RWPE1 (cell line): ENCODE measurements around the gene LARGE1.

Source experiments
- CTCF ChIA-PET: fragments of 350-600 bp; sonication (Branson Sonifier 250); formaldehyde crosslinking; extraction: SDS; loops from one replicate; lab custom pipeline; 2021; lab: Yijun Ruan, JAX
- POLR2A ChIA-PET: fragments of 400-600 bp; formaldehyde crosslinking; extraction: SDS; loops from one replicate; lab custom pipeline; 2020; ENCODE audit warnings: antibody characterized with exemption; ENCODE audit not compliant: low non-redundant PET; lab: Yijun Ruan, JAX
- DNase-seq: peaks from one replicate; pipeline ENCODE4 v3.0.0; 2012; ENCODE audit warnings: low spot score
- H3K27ac ChIP-seq: fragments of 450-650 bp; 2 replicates; pipeline ENCODE4 v1.5.1; 2017
- TF ChIP-seq, protein P1 (sequence below): fragments of 450-650 bp; conservative IDR thresholded peaks from 2 replicates; pipeline ENCODE4 v1.5.1; 2017; ENCODE audit warnings: low read depth, mild to moderate bottlenecking

LARGE1 gene

GRCh38 chr22:33867118-33867866 is 53.0 kb downstream of the LARGE1 start:
- ChIA-PET CTCF (interaction anchor here (0.6 kb wide), 1 partner anchor 881 kb away, joined by 3 read pairs; no protein-coding TSS in a partner anchor), POLR2A (no interaction called here)
- DNase-seq = no peak
- TF ChIP-seq, protein P1, sequence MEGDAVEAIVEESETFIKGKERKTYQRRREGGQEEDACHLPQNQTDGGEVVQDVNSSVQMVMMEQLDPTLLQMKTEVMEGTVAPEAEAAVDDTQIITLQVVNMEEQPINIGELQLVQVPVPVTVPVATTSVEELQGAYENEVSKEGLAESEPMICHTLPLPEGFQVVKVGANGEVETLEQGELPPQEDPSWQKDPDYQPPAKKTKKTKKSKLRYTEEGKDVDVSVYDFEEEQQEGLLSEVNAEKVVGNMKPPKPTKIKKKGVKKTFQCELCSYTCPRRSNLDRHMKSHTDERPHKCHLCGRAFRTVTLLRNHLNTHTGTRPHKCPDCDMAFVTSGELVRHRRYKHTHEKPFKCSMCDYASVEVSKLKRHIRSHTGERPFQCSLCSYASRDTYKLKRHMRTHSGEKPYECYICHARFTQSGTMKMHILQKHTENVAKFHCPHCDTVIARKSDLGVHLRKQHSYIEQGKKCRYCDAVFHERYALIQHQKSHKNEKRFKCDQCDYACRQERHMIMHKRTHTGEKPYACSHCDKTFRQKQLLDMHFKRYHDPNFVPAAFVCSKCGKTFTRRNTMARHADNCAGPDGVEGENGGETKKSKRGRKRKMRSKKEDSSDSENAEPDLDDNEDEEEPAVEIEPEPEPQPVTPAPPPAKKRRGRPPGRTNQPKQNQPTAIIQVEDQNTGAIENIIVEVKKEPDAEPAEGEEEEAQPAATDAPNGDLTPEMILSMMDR = no peak
- no peak overlapping the region for H3K27ac ChIP-seq

- ChIA-PET POLR2A (no interaction called here), CTCF (interaction anchor here (0.6 to 0.7 kb wide), 2 partner anchors 33 to 880 kb away, joined by 3 read pairs; no protein-coding TSS in a partner anchor)
- DNase-seq = no peak
- H3K27ac ChIP-seq = no peak overlapping the region
- TF ChIP-seq, protein P1 = no peak
Measured at GRCh38 chr22:33866511-33866910, 53.8 kb downstream of the LARGE1 start.

DNA sequence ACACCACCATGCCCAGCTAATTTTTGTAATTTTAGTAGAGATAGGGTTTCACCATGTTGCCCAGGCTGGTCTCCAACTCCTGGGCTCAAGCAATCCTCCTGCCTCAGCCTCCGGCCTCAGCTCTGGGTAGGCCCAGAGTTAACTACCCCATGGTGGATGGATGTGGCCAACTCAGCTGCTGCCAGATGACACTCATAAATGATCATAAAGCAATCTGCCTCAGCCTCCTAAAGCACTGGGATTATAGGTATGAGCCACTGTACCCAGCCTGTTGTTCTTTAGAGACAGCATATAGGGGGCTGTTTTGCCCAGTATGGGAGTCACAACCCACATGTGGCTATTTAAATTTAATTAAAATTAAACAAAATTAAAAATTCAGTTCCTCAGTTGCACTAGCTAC is 54.3 kb downstream of the LARGE1 start:
- POLR2A ChIA-PET = no interaction called here
- DNase-seq = no peak
- no peak overlapping the region for H3K27ac ChIP-seq
- TF ChIP-seq, protein P1 = no peak
- CTCF ChIA-PET = interaction anchor here (0.7 kb wide), 1 partner anchor 34 kb away, joined by 3 read pairs; no protein-coding TSS in a partner anchor

GRCh38 chr22:33865248-33865647 is 55.0 kb downstream of the LARGE1 start:
- POLR2A ChIA-PET = no interaction called here

GRCh38 chr22:33864723-33865130 is 55.5 kb downstream of the LARGE1 start:
- no peak for DNase-seq
- CTCF ChIA-PET = no interaction called here
- POLR2A ChIA-PET = no interaction called here
- no peak overlapping the region for H3K27ac ChIP-seq
- TF ChIP-seq, protein P1 = no peak

More at GRCh38 chr22:33865248-33865647, 55.0 kb downstream of the LARGE1 start:
- CTCF ChIA-PET = no interaction called here
- TF ChIP-seq, protein P1 = no peak
- H3K27ac ChIP-seq = no peak overlapping the region
- DNase-seq = no peak

- ChIA-PET POLR2A (no interaction called here), CTCF (no interaction called here)
Measured at GRCh38 chr22:33861216-33861875, 58.9 kb downstream of the LARGE1 start.

More at GRCh38 chr22:33861216-33861875, 58.9 kb downstream of the LARGE1 start:
- TF ChIP-seq, protein P1 = no peak
- no peak for DNase-seq
- H3K27ac ChIP-seq = no peak overlapping the region
